Skeletal muscle tissue (tissue), 4 donors: Measurements from ENCODE around the gene CERK. TPM values are rescaled to one million over a fixed set of nuclear protein-coding genes. Genes with fewer than 3 reads are reported as not detected.

Experiments used
- H3K27ac ChIP-seq: one replicate; pipeline ENCODE4 v1.7.0; 2013; ENCODE audit warnings: mild to moderate bottlenecking, low read depth, low read length, inconsistent platforms
- H3K27me3 ChIP-seq, 3 donors: one replicate each; pipeline ENCODE4 v1.7.0; 2013; ENCODE audit warnings: low read length in 3 of 3; ENCODE audit not compliant: control insufficient read depth in 3 of 3, insufficient read depth in 3 of 3
- H3K36me3 ChIP-seq, 3 donors: one replicate each; pipeline ENCODE4 v1.7.0; 2013; ENCODE audit warnings: low read length in 3 of 3; ENCODE audit not compliant: control insufficient read depth in 3 of 3, insufficient read depth in 3 of 3
- H3K4me1 ChIP-seq, 3 donors: one replicate each; pipeline ENCODE4 v1.7.0; 2013; ENCODE audit warnings: low read length in 3 of 3, mild to moderate bottlenecking in 3 of 3; ENCODE audit not compliant: control insufficient read depth in 3 of 3, insufficient read depth in 3 of 3
- H3K4me3 ChIP-seq, 3 donors: one replicate each; pipeline ENCODE4 v1.7.0; 2013; ENCODE audit warnings: low read length in 3 of 3
- H3K9ac ChIP-seq, 3 donors: one replicate each; pipeline ENCODE4 v1.7.0; 2013; ENCODE audit warnings: low read length in 3 of 3, mild to moderate bottlenecking in 3 of 3, moderate library complexity in 2 of 3, low read depth in 1 of 3
- H3K9me3 ChIP-seq, 3 donors: one replicate each; pipeline ENCODE4 v1.7.0; 2013; ENCODE audit warnings: low read length in 3 of 3; ENCODE audit not compliant: control insufficient read depth in 3 of 3
- total RNA-seq: library from RNA; depleted of rRNA; stranded (reverse); fragments of >200 nt; gene quantifications from one replicate; pipeline ENCODE4 v1.2.3, GENCODE V29; 2014
- donor health status: Osteomylitis.

CERK gene
- total RNA-seq, 1 donor from 2014 or later, result 18.3 TPM

DNA sequence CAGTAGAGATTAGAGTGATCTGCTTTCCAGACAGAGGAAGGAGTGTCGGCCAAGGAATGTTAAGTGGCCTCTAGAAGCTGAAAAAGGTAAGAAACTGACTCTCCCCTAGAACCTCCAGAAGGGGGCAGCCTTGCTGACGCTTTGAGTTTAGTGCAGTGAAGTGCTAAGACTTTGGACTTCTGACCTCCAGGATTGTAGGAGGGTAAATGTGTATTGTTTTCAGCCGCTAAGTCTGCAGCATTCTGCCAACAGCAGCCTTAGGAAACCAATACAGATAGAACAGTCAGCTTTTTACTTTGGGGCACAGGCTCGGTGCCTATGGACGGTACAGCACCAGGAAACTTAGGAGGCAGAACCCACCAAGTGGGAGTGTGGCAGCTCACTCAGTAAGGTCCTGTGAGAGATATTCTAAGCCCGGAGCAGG is 20.8 kb upstream of the CERK start:
- Histone ChIP-seq H3K4me1 (peaks cover 33 to 42% (median 39%) of the 10 kb centered on the region in 3 donors), H3K9me3 (no peaks in the 10 kb centered on the region), H3K27ac (no peak overlapping the region), H3K4me3 (no peak overlapping the region), H3K9ac (peak overlapping the region in 1 of 3 donors; percentile 58), H3K27me3 (no peaks in the 10 kb centered on the region), H3K36me3 (peaks cover 2 to 4% (median 2%) of the 10 kb centered on the region in 3 donors)

DNA sequence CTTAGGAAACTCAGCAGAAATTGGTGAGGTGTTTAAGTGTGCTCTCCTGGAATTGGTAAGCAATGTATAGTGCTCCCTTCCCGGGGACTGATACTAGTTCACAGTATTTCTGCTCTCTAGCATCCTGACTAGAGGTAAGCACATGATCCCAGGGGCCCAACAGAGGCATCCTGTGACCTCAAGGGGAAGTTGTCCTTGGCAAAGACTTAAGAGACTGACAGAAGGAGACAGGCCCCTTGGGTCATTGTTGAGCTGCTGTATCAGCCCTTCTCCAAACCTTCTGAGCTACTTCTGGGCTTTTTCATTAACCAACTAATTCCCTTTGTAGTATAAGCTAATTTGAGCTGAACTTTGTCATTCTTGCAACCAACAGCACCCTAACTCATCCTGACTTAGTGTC is 20.1 kb upstream of the CERK start:
- no peak overlapping the region for H3K4me3 ChIP-seq
- no peaks in the 10 kb centered on the region for H3K27me3 ChIP-seq
- no peak overlapping the region for H3K9ac ChIP-seq
- H3K36me3 ChIP-seq, result peaks cover 2 to 4% (median 2%) of the 10 kb centered on the region in 3 donors
- no peak overlapping the region for H3K27ac ChIP-seq
- no peaks in the 10 kb centered on the region for H3K9me3 ChIP-seq
- peaks cover 37 to 44% (median 42%) of the 10 kb centered on the region in 3 donors for H3K4me1 ChIP-seq

DNA sequence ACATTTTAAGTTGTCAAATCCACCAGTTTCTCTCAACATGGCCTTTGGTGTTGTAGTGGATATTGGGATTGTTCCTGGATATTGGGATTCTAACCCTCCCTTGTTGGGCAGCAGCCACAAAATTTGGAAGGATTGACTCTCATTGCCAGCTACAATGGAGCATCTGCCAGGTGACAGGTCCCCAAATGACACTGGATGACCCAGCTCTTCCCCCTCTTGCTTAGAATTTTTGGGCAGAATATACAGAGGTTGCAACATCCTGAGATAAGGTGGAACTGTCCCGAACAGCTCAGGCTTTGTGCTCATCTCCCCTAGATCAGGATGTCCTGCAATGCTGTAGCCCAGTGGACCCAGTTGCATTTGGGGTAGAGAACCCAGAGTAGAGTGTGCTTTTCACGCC is 19.1 kb upstream of the CERK start:
- Histone ChIP-seq H3K9ac (no peak overlapping the region), H3K4me1 (peaks cover 39 to 48% (median 48%) of the 10 kb centered on the region in 3 donors), H3K27ac (no peak overlapping the region), H3K4me3 (no peak overlapping the region), H3K36me3 (peaks cover under 1 to 4% (median 2%) of the 10 kb centered on the region in 3 donors), H3K9me3 (no peaks in the 10 kb centered on the region), H3K27me3 (no peaks in the 10 kb centered on the region)

DNA sequence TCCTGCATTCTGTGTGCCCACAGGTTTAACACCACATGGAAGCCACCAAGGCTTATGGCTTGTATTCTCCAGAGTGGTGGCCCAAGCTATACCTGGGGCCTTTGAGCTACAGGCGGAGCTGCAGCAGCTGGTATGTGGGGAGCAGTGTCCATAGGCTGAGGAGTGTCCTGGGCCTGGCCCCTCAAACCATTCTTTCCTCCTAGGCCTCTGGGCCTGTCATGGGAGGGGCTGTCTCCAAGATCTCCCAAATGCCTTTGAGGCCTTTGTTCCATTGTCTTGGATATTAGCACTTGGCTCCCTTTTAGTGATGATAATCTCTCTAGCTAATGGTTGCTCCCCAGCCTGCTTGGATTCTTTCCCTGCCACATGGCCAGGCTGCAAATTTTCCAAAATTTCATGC is 18.0 kb upstream of the CERK start:
- H3K9ac ChIP-seq, result no peak overlapping the region
- H3K27me3 ChIP-seq, result no peaks in the 10 kb centered on the region
- H3K4me1 ChIP-seq, result peaks cover 42 to 51% (median 49%) of the 10 kb centered on the region in 3 donors
- H3K27ac ChIP-seq, result no peak overlapping the region
- H3K4me3 ChIP-seq, result no peak overlapping the region
- H3K36me3 ChIP-seq, result peaks cover 0 to 4% (median 2%) of the 10 kb centered on the region in 3 donors
- no peaks in the 10 kb centered on the region for H3K9me3 ChIP-seq

DNA sequence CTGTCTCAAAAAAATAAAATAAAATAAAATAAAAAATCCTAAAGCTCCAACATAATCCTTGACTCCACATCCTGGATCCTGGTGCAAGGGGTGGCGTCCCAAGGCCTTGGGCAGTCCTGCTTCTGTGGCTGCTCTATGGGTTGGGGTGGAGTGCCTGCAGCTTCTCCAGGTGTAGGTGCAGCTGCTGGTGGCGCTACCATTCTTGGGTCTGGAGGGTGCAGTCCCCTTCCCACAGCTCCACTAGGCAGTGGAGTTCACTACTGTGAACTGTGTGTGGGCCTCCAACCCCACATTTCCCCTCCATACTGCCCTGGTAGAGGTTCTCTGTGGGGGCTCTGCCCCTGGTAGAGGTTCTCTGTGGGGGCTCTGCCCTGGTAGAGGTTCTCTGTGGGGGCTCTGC is 17.5 kb upstream of the CERK start:
- peaks cover 0 to 4% (median 0%) of the 10 kb centered on the region in 3 donors for H3K36me3 ChIP-seq
- no peaks in the 10 kb centered on the region for H3K9me3 ChIP-seq
- H3K27me3 ChIP-seq, result no peaks in the 10 kb centered on the region
- no peak overlapping the region for H3K4me3 ChIP-seq
- H3K9ac ChIP-seq, result no peak overlapping the region
- peaks cover 47 to 55% (median 51%) of the 10 kb centered on the region in 3 donors for H3K4me1 ChIP-seq
- no peak overlapping the region for H3K27ac ChIP-seq

DNA sequence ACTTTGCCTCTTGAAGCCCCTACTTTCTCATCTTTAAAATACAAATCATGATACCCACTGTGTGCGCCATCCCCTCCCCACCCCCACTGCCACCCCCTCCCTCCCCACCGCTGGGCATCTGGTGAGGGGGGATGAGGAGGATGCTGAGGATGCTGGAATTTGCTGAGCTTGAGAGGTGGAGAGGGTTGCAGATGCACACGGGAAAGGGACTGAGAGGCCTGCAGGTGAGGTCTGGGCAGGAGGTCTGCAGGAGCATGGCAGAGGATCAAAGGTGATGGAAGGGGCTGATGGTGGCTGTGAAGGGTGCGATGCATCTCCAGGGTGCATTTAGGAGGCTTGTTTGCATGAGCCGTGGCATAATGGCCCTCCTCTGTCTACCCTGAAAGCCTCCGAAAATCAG is 16.8 kb upstream of the CERK start:
- Histone ChIP-seq H3K27ac (peak overlapping the region; percentile 96), H3K9ac (peak overlapping the region in 2 of 3 donors; percentile 40 to 75), H3K27me3 (no peaks in the 10 kb centered on the region), H3K4me1 (peaks cover 52 to 62% (median 58%) of the 10 kb centered on the region in 3 donors), H3K36me3 (no peaks in the 10 kb centered on the region), H3K9me3 (no peaks in the 10 kb centered on the region), H3K4me3 (peak overlapping the region in 2 of 3 donors; percentile 59 to 70)

DNA sequence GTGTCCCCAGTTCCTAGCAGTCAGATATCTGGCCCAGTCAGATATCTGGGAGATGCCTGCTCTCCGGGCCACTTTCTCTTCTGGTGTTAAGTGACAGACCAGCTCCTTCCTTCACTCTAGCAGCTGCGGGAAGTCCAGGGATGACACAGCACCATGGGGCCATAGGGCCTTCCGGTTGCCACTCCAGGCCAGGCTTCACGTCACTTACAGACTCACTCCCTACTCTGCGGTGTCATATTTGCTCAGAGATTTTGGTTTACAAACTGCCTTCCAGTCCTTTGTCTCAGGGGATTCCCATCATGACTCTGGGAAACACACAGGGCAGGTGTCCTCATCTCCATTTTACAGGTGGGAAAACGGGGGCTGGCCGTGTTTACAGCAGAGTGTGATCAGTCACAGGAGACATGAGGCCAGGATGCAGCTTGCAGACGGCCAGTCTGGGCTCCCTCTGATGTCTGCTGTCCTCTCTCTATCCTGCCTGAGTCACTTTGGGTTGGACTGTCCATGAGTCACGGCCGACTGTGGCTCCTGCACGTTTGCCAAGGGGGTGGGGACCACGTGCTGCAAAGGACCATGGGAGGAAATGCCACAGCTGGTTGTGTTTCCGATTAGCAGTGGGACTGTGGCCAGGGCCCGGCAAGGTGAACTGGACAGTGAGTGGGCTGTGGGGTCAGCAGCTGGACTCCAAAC is 16.2 kb upstream of the CERK start:
- H3K9ac ChIP-seq, result peak overlapping the region; percentile 75 to 83 (median 75)
- peak overlapping the region; percentile 96 for H3K27ac ChIP-seq
- H3K4me3 ChIP-seq, result peak overlapping the region; percentile 56 to 70 (median 59)

DNA sequence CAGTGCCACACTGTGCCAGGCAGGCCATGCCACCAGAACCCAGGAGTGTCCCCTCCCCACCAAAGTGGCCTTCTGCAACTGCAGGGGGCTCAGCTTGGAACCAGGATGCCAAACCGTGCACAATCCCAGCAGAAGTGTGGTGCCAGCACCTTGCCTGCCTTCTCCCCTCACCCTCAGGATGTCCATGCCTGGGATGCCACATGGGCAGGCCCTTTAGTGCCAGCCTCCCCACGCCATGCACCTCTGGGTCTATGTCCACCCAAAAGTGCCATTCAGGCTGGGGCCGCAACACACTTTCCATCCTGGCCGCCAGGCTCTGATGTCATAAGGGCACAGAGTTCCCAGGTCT is 15.7 kb upstream of the CERK start:
- no peaks in the 10 kb centered on the region for H3K9me3 ChIP-seq
- peak overlapping the region; percentile 96 for H3K27ac ChIP-seq
- peaks cover 52 to 68% (median 65%) of the 10 kb centered on the region in 3 donors for H3K4me1 ChIP-seq
- peak overlapping the region; percentile 63 to 83 (median 75) for H3K9ac ChIP-seq
- H3K4me3 ChIP-seq, result peak overlapping the region; percentile 56 to 70 (median 59)
- H3K36me3 ChIP-seq, result no peaks in the 10 kb centered on the region
- H3K27me3 ChIP-seq, result no peaks in the 10 kb centered on the region

More for the DNA sequence above, 16.2 kb upstream of the CERK start:
- no peaks in the 10 kb centered on the region for H3K27me3 ChIP-seq
- no peaks in the 10 kb centered on the region for H3K36me3 ChIP-seq
- H3K4me1 ChIP-seq, result peaks cover 52 to 68% (median 64%) of the 10 kb centered on the region in 3 donors
- H3K9me3 ChIP-seq, result no peaks in the 10 kb centered on the region

DNA sequence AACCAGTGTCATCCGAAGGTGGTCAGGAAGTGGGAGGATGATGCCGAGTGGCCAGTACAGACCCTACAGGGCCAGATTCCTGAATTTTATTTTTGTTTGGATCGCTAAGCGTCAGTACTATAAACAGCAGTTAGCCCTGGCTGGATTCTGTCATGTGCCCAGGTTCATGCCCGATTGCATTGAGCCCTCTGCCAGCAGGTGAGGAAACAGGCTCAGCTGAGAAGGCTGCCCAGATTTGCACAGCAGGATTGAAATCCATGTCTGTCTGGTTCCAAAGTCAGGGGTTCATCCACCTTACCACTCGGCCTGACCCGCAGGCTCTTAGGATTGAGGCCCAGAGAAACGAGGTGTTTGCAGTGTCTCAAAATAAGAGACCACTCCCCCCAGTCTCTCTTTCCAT is 15.3 kb upstream of the CERK start:
- no peaks in the 10 kb centered on the region for H3K9me3 ChIP-seq
- peak overlapping the region in 2 of 3 donors; percentile 59 to 70 for H3K4me3 ChIP-seq
- H3K27me3 ChIP-seq, result no peaks in the 10 kb centered on the region
- H3K9ac ChIP-seq, result peak overlapping the region; percentile 63 to 83 (median 75)
- no peaks in the 10 kb centered on the region for H3K36me3 ChIP-seq
- peaks cover 51 to 68% (median 65%) of the 10 kb centered on the region in 3 donors for H3K4me1 ChIP-seq
- peak overlapping the region; percentile 96 for H3K27ac ChIP-seq

DNA sequence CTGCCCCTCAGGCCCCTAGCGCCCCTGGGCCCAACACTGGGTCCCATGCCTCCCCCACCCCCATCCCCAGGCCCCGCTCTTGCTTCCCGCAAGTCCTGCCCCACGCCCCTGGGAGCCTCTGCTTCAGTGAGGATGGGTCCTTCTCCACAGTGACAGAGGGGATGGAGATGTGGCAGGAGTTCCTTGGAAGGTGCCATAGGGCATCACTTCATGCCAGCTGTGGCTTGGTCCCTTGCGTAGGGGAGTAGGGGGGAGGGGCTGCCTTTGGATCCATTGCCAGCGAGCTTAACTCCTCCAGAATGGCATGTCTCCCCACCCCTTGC is 14.9 kb upstream of the CERK start:
- H3K27ac ChIP-seq, result peak overlapping the region; percentile 96
- H3K36me3 ChIP-seq, result no peaks in the 10 kb centered on the region
- H3K4me1 ChIP-seq, result peaks cover 51 to 72% (median 69%) of the 10 kb centered on the region in 3 donors
- no peak overlapping the region for H3K4me3 ChIP-seq
- H3K27me3 ChIP-seq, result no peaks in the 10 kb centered on the region
- peak overlapping the region in 1 of 3 donors; percentile 83 for H3K9ac ChIP-seq
- no peaks in the 10 kb centered on the region for H3K9me3 ChIP-seq
